COR-L47 (cell line): ENCODE measurements around the gene SIGLEC1.

ENCODE experiments used
- DNase-seq: peaks from one replicate; lab custom pipeline; 2025; lab: John Stamatoyannopoulos, UW

Gene SIGLEC1

DNA sequence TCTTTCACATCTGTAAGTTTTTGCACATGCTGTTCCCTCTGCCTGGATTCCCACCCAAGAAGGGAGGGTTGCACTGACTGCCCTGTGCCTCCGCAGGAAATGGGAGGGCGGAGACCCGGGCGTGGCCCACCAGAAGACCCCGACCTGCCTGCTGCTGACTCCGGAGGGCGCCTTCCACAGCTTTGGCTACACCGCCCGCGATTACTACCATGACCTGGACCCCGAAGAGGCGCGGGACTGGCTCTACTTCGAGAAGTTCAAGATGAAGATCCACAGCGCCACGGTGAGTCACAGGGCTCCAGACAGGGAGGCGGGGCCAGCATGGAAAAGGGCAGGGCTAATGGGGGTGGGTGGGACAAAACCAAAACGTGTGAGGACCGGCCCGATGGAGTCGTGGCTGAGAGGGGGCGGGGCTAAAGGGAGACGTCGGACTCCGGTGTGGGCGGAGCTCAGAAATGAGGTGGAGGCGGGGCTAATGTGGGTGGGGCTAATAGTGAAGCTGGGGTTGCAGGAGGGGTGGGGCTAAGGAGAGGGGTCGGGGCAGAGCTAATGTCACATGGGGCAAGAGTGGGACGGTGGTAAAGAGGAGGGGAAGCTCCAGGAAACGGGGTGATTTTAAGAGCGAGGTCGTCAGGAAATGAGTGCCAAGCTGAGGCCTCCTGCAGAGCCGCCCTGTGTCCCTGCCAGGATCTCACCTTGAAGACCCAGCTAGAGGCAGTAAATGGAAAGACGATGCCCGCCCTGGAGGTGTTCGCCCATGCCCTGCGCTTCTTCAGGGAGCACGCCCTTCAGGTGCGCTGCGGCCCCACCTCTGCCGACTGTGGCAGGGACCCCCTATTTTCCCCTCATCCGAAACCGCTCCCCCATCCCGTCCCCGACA is 32.6 kb upstream of the SIGLEC1 start:
- no peak for DNase-seq

DNA sequence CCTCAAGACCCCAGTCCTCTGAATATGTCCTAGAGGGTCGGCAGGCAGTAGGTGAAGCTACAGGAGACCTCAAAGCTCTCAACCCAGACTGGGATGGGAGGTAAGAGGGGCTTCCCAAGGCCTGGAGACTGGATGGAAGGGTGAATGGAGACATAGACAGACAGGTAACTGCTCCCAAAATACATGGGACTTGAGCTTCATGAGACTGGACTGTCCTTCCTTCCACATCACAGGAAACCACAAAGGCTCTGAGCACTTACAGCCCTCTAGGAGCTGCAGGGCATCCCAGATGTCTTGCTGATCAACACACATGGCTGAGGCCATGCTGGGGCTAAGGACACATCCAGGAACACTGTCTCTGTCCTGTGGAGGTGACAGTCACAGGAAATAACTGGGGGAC is 31.6 kb upstream of the SIGLEC1 start:
- DNase-seq, result no peak

DNA sequence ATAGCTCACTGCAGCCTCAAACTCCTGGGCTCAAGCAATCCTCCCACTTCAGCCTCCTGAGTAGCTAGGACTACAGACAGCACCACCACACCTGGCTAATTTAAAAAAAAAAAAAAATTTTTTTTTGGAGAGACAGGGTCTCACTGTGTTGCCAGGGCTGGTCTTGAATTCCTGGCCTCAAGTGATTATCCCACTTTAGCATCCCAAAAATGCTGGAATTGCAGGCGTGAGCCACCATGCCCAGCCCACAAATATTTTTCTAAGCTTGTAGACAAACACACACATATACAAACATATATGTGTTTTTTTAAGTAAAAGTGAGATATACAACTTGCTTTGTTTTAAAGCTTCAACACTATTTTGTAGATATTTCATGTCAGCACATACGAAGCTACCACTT is 30.9 kb upstream of the SIGLEC1 start:
- DNase-seq, result no peak

DNA sequence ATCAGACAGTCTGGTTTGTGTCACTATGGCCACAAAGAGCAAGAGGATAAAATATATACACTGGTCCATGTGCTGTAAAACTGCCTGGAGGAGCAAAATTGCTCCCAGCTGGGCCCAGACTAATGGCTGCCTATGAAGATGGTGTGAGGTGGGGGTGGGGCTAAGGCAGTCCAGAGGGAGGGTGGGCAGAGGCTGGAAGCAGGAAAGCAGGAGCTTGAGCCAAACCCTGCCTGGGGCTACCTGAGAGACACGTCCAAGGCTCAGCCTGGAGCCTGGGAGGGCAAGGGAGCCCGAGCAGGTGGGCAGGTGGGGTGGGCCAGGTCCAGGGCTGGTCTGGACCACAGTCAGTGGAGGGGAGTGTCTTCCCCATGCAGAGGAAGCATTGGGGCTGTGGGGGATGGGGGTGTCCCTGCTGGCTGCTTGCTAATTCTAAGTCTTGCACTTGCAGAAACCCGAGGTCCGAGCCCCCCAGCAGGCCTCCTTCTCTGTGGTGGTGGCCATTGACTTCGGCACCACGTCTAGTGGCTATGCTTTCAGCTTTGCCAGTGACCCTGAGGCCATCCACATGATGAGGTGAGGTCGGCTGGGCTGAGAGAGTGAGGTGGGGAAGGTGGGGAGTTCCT is 29.5 kb upstream of the SIGLEC1 start:
- DNase-seq, result no peak

DNA sequence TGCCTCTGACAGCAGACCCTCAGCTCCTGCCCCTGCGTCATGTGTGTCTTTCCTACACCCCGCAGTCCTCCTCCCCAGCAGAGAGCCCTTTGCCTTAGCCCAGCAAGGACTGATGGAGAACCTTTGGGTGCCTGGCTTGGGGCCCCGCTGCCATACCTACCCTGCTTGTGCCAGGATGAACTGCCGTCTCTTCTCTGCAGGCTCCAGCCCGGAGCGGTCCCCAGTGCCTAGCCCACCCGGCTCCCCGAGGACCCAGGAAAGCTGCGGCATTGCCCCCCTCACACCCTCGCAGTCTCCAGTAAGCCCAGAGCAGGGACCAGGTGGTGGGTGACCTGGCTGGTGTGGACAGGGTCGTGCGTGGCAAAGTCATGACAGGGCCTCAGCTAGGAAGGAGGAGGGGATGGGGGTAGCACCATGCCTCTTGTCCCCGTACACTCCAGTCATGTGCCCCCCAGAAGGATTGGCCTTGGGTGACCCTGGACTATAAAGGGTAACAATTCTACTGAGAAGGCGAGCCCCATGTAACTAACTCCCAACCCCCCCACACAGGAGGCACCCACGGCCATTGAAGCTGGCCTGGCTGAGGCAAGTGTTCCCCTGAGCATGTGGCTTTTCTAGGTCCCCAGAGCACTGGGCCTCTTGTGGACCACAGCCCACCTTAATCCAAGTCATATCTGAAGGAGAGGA is 28.4 kb upstream of the SIGLEC1 start:
- DNase-seq, result no peak

DNA sequence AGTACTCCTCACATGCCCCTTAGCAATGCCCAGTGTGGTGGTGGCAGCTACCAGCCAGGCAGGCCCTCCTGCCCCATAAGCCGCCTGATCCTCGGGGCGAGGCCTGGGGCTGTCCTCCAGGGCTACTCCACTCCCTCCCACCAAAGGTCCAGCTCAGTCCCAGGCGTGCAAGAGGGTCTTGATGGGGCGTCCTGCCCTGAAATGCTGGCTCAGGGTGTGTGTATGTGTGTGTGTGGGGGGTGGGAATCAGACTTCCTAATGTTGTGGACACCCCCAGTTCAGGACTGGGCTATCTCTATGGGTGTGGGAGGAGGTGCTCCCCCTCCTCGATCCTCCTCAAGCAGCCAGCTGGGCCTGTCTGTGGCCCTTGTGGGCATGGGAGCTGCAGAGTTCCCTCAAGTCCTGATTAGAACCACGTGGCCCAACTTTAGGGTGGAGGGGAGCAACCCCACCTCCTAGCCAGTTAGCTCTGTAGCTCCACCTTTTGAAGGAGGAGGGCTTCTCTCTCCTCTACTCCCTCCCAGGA is 27.6 kb upstream of the SIGLEC1 start:
- DNase-seq, result no peak

DNA sequence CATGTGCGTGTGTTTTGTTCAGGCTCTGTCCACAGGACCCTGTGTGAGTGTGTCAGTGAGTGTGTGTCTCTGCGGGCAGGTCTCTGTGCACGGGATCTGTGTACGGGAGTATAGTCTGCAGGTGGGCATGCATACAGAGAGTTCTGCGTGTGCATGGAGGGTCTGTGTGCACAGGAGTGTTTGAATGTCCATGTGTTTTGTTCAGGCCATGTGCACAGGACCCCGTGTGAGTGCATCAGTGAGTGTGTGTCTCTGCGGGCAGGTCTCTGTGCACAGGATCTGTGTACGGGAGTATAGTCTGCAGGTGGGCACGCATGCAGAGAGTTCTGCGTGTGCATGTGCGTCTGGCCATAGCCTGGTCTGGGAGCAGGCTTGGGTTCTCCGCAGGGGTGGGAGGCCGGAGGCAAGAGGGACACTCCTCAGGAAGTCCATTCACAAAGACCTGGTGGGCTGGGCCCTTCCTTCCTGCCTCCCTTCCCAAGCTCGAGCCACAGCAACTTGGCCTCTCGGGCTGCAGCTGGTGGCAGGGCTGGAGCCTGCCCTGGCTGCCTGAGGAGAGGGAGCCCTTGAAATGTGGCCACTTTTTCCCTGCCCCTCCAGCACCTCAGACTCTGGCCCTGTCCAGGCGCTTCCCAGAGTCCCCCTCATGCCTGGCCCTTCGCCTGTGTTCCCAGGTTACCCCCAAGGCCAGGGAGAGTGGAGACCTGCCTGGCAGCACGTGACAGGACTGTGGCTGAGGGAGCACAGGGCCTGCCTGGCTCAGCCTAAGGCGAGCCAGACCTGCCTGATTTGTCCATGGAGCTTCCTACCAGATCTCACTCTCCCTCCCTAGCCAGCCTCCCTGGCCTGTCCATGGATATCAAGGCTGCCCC is 26.9 kb upstream of the SIGLEC1 start:
- no peak for DNase-seq

DNA sequence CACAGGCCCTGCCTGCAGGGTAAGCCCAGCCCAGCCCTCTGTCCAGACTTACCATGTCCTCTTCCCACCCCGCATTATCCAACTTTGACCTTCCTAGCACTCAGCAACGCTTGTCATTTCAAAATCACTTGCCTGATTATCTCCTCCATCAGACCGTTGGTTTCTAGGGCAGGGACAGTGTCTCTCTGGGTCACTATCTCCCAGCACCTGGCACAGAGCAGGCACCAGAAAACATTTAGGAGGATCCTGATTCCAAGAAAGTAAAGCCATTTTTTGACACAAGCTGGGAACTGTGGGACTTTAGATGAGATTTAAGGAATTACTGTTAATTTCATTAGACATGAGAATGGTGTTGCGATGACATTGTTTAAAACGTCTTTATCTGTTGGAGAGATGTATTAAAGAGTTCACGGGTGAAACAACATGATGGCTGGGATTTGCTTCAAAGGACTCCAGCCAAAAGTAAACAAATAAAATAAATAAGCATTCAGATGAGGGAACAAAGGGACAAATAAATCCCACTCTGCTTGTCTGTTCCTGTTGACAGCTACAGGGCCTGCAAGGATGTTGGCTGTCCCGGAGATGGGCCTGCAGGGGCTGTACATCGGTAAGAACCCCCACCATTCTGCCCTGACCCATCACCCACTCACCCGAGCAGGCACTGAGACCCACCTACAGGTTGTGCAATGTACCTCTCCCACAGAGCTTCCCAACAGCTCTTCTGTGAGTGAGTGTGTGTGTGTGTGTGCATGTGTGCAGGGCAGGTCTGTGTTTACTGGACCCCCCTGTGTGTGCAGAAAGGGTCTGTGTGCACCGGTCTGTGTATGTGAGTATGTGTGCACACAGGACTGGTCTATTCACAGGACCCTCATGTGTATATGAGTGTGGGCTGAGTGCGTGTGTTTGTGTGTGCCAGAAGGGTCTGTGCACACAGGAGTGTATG is 26.0 kb upstream of the SIGLEC1 start:
- DNase-seq, result no peak

DNA sequence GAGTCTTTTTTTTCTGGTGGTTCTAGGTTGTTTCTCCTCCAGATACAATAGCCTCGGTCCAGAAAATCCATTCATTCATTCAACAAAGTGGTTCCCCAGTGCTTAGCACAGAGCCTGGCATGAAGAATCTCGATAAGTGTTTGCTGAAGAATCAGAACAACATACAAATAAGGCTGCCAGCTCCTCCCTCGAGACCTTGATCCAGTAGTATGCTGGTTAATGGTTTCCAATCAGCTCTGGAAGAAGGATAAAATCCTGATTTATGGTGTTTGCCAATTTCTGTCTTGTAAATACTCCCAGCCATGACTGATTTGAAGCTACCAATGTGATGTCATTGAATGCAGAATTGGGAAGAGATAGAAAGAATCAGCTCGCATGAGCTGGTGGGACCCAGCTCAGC is 23.4 kb upstream of the SIGLEC1 start:
- no peak for DNase-seq

DNA sequence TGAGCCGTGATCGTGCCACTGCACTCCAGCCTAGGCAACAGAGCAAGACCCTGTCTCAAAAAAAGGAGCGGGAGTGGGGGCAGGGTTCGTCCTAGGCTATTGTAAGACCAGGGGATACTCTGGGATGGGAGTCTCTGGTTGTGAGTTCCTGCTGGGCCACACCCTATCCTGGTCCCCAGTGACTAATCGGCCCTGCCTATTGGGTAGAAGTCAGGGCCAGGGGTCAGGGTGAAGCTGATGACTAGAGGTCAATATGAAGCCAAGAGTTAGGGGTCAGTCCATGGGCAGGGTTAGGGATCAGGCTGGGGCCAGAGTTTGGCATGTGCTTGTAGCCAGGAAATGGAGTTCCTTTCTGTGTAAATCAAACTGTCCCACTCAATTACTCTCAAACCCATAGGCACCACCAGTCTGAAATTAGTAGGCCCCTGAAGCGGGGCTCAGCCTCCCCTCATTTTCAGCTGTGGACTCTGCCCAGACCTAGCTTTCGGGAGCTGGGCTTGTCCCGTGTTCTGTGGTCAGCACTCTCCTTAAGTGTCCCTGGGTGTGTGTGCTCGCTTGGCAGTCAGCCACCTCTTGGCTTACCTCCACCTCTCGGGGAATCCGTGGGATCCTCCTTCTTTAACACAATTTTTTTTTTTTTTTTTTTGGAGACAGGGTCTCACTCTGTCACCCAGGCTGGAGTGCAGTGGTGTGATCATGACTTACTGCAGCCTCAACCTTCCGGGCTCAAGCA is 21.9 kb upstream of the SIGLEC1 start:
- no peak for DNase-seq

DNA sequence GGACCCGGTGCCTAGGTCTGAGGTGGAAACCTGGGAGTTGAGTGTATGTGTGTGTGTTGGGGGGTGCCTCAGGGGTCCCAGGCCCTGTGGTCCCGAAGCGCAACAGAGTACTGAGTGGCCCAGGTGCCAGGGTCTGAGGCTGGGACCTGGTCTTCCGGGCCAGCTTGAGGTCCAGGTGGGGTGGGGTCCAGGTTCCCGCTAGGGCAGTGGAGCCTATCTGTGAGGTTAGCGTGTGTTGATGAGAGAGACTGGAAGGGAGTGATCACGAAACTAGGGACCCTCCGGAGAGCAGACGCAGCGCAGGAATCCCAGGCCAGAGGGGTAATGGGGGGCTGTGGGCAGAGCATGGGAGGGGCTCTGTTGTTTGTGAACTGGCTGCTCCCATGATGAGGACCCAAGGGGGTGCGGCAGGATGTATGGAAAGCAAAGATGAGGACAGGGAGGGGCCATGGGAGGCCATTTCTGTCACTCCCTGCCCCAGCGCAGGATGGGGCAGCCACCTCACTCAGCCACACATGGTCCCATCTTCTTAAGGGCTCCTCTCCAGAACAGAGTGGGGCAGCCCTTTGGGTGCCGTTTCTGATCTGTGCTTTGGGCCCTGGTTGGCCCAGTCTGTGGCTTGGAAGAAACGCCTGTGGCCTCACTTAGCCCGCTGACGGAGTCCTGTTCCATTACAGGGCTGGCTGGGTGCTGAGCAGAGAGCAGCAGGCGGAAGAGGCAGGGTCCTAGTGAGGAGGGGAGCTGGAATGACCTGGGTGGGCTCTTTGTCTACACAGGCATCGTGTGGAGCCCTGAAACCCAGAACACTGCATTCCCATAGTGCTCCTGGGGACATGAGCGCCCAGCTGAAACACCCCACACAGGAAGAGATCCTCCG is 21.0 kb upstream of the SIGLEC1 start:
- DNase-seq, result no peak

DNA sequence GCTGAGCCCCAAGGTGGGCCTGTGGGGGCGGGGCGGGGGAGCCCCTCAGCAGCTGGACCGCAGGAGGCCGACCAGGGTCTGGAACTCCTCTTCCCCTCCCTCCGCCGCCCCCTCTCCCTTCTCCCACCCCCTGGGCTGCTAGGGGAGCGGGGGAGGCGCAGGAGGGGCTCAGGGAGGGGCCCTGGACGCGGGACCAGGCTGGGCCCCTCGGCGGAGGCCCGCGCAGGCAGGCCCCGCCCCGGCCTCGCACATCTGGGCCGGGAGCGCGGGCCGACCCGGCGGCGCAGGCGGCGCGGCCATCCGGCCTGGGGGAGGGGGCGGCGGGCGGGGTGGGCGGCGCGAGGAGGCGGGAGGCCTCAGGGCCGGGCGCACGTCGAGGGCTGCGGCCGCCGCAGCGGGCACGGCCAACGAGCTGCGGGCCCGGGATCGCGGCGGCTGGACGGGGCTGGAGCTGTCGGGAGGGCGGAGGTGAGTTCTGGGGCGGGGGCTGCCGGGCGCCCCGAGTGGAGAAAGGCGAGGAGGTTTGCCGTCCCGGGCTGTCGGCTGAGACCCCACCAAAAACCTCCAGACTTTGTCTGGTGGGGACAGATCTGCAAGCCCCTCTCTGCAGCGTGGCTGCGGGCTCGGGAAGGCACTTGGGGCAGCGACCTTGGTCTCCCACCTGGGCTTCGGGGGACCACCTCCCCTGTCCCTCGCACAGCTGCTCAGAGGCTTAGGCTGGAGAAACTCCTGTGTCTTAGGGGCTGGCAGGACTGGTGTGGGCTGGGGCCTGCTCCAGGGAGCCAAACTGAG is 20.1 kb upstream of the SIGLEC1 start, which contains the start of gene HSPA12B:
TSS of gene HSPA12B (plus strand) at position 359 of the 792 bp plus-strand sequence. CDS start 5,990 bp downstream, outside the sequence.
- DNase-seq, result no peak

DNA sequence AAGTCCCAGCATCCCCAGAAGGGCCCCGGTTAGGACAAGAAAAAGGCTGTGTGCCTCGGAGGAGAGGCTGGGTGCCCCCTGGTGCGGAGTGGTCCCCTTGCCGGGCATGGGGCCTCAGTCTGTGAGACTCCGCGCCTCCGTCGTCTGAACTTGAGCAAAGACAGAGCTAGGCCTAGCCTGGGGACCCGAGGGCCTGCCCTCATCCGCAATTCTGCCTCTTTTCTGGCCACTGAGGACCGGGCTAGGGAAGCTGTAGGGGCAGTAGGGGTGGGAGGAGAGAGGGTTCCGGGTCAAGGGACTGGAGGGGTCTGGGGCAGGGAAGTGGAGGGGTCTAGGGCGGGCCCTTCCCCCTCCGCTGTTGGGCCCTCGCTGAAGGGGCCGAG is 19.5 kb upstream of the SIGLEC1 start:
- DNase-seq, result no peak

DNA sequence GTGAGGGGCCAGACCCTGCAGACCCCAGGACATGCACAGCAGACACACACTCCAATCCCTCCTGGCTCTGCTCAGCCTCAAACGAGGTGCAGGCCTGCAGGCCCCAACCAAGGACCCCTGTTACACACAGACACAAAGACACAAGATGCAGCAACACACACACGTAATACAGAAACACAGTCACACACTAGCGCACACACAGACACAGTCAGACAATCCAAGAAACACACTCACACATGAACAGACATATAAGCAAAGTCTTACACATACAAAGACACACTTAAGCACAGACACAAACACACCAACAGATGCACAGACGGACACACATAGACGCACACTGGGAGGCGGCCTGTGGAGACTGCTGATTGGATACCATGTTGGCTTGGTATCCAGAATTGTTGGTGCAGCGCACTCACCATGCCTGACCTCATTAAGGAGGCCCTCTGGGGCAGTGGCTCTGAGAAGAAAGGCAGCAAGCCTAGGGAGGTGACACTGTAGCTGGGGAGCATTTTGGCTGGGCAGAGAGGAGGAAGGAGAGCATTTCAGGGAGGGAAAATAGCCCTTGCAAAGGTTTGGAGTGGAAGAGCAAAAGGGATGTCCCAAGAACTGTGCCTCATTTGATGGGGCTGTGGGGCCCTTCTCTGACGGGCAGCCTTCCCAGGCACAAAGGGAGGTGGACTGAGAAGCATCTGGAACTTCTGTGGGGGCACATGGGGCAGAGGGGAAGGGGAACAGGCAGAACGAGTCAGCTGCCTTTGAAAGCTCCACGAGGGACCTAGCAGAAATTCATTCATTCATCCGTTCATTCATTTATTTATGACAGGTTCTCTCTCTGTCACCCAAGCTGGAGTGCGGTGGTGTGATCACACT is 18.6 kb upstream of the SIGLEC1 start:
- no peak for DNase-seq

DNA sequence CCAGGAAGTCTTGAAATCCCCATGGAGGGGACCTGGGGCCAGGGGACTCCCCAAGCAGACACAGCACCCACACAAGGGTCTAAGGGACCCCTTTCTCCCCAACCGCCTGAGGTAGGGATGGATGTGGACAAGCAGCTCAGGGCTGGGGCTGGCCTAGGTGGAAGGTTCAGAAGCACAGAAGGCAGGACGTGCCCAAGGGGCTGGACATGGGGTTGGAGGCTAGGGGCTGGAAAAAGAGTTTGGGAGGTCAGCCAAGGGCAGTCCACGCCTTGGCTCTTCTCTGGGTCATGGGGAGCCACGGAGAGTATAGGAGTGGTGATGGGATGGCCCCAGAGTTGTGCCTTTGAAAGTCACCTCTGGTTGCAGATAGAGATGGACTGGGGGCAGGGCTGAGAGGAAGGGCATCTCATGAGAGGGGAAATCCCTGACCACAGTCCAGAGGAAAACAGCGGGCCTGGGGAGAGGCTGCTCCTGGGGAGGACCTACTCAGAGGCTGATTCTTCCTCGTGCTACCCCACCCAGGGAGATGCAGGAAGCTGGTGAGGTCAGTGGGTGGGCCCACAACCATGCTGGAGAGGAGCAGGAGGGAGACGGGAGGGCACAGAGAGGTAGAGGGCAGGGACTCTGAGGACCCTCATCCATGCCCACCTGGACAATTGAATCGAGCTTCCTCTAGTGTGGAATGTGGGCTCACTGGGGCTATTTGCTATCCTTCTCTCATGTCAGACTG is 17.6 kb upstream of the SIGLEC1 start:
- no peak for DNase-seq

DNA sequence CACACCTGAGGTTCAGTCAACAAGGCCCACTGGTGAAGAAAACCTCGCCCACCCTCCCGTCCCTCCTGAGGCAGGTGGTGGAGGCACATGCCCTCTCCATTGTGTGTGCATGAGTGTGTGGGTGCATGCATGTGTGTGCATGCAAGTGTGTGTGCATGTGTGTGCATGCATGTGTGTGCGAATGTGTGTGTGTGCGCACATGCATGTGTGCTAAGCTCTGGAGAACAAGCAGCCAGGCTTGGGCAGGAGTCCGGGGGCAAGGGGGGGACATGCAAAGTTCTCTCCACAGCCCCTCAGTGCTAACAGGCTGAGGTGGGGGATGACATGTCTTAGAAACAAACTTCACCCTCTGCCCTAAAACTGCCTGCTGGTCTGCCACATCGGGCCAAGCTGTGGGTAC is 17.0 kb upstream of the SIGLEC1 start:
- DNase-seq, result no peak
